Right forelimb (tissue), 1 donor: ENCODE data around the gene POLR1E.
"Not testable (repeated sequence)": the region's sequence is repeated elsewhere in the genome, so short reads cannot be mapped to it uniquely, and the experiment has no call there.

Experiments used
- DNase-seq: peaks from one replicate; pipeline ENCODE4 v3.0.0-alpha.2; 2018

POLR1E gene

GRCh38 chr9:37507566-37508134 lies 21.9 kb downstream of the POLR1E start:
- DNase-seq, result no peak

GRCh38 chr9:37508135-37508833 lies 22.5 kb downstream of the POLR1E start:
- DNase-seq, result no peak

- DNase-seq, result no peak
These were observed 23.1 kb downstream of the POLR1E start for GRCh38 chr9:37508834-37509206.

GRCh38 chr9:37509536-37509935 lies 23.8 kb downstream of the POLR1E start:
- DNase-seq, result no peak

- DNase-seq, result not testable (repeated sequence)
These were observed 24.3 kb downstream of the POLR1E start for GRCh38 chr9:37510053-37510452.

GRCh38 chr9:37511016-37512010 lies 25.6 kb downstream of the POLR1E start:
- DNase-seq, result no peak

- DNase-seq, result no peak
These were observed 26.7 kb downstream of the POLR1E start for GRCh38 chr9:37512437-37512836.

GRCh38 chr9:37514415-37514814 lies 28.7 kb downstream of the POLR1E start:
- not testable (repeated sequence) for DNase-seq

- no peak for DNase-seq
These were observed 29.3 kb downstream of the POLR1E start for GRCh38 chr9:37514999-37515398.

GRCh38 chr9:37515620-37516258 lies 30.0 kb downstream of the POLR1E start:
- no peak for DNase-seq

GRCh38 chr9:37517923-37518322 lies 32.2 kb downstream of the POLR1E start:
- DNase-seq, result no peak

- no peak for DNase-seq
These were observed 34.9 kb downstream of the POLR1E start for GRCh38 chr9:37520641-37521040.

- no peak for DNase-seq
These were observed 35.4 kb downstream of the POLR1E start for GRCh38 chr9:37521111-37521510.

- DNase-seq, result no peak
These were observed 37.2 kb downstream of the POLR1E start for GRCh38 chr9:37522971-37523370.

- no peak for DNase-seq
These were observed 38.2 kb downstream of the POLR1E start for GRCh38 chr9:37523916-37524315.

GRCh38 chr9:37528652-37529471 lies 43.1 kb downstream of the POLR1E start:
- DNase-seq, result no peak

GRCh38 chr9:37531699-37532098 lies 46.0 kb downstream of the POLR1E start:
- no peak for DNase-seq

- DNase-seq, result no peak
These were observed 48.7 kb downstream of the POLR1E start for GRCh38 chr9:37534412-37534811.

GRCh38 chr9:37534901-37535300 lies 49.2 kb downstream of the POLR1E start:
- no peak for DNase-seq

- no peak for DNase-seq
These were observed 52.4 kb downstream of the POLR1E start for GRCh38 chr9:37538099-37538498.

- DNase-seq, result no peak
These were observed 53.9 kb downstream of the POLR1E start for GRCh38 chr9:37539634-37540033.

GRCh38 chr9:37540634-37541033 lies 54.9 kb downstream of the POLR1E start:
- DNase-seq, result no peak
